Lower lobe of right lung (tissue), 2 donors: Measurements from ENCODE around the gene CD37. TPM values are rescaled to one million over a fixed set of nuclear protein-coding genes. Genes with fewer than 3 reads are reported as not detected.
"Not testable (repeated sequence)": the region's sequence is repeated elsewhere in the genome, so short reads cannot be mapped to it uniquely, and the experiment has no call there.

ENCODE experiments used
- ATAC-seq, 2 donors: fragments of 200-7000 bp; cut with Tn5 transposase; one replicate each; pipeline ENCODE4 v1.9.1; 2020 to 2022; ENCODE audit warnings: mild to moderate bottlenecking in 2 of 2, moderate library complexity in 2 of 2
- DNase-seq: peaks from one replicate; pipeline ENCODE4 v3.0.0-alpha.2; 2020
- H3K27ac ChIP-seq: fragments of 200-600 bp; one replicate; pipeline ENCODE4 v1.8.0; 2022
- H3K27me3 ChIP-seq: fragments of 200-600 bp; one replicate; pipeline ENCODE4 v1.8.0; 2022; ENCODE audit warnings: low read depth
- H3K36me3 ChIP-seq: fragments of 200-600 bp; one replicate; pipeline ENCODE4 v1.8.0; 2022; ENCODE audit warnings: mild to moderate bottlenecking
- H3K4me1 ChIP-seq: fragments of 200-600 bp; one replicate; pipeline ENCODE4 v1.8.0; 2022
- H3K4me3 ChIP-seq: fragments of 200-600 bp; one replicate; pipeline ENCODE4 v1.8.0; 2022; ENCODE audit warnings: mild to moderate bottlenecking
- H3K9me3 ChIP-seq: fragments of 200-600 bp; one replicate; pipeline ENCODE4 v1.8.0; 2022
- intact Hi-C: fragments of 100-400 bp; cut with DNase I; formaldehyde crosslinking; loops from one replicate; pipeline ENCODE4 v1.11.0; 2022
- long read RNA-seq: library from polyadenylated mRNA; unstranded; transcript quantifications from one replicate; pipeline ENCODE4 v2.0.0, GENCODE V29; 2021
- total RNA-seq: library from RNA; stranded (reverse); fragmentation: NEBNext Ultra II Directional; extraction: Animal tissue kit (Norgen Biotek cat#: 25700); gene quantifications from one replicate; pipeline ENCODE4 v1.2.1, GENCODE V29; 2021
- TF ChIP-seq, protein P1 (sequence below): fragments of 200-600 bp; IDR thresholded peaks from one replicate; pipeline ENCODE4 v1.8.0; 2022; ENCODE audit warnings: antibody characterized with exemption, mild to moderate bottlenecking
- donor health status: DM: no; HTN: yes; CAD: no; lungs with severe emphysema.

Gene CD37
- total RNA-seq = 175 TPM
- long read RNA-seq, transcript CD37-208 (8 exons, 1,121 nt) = minor isoform, 7 of 122 reads
- long read RNA-seq, transcript CD37-201 (8 exons, 1,265 nt) = major isoform, 76 of 122 reads
- long read RNA-seq, partial matches to known transcripts = 23 of 122 reads
- long read RNA-seq, other reads (novel, unspliced or antisense) = 12 of 122 reads

- intact Hi-C loops = no loop called here
- H3K36me3 ChIP-seq = peaks cover 6% of the 10 kb centered on the region
- H3K4me3 ChIP-seq = peak within 1 kb of the TSS; percentile 44
- no peak for ATAC-seq
- DNase-seq = peak; percentile 67
- TF ChIP-seq, protein P1, sequence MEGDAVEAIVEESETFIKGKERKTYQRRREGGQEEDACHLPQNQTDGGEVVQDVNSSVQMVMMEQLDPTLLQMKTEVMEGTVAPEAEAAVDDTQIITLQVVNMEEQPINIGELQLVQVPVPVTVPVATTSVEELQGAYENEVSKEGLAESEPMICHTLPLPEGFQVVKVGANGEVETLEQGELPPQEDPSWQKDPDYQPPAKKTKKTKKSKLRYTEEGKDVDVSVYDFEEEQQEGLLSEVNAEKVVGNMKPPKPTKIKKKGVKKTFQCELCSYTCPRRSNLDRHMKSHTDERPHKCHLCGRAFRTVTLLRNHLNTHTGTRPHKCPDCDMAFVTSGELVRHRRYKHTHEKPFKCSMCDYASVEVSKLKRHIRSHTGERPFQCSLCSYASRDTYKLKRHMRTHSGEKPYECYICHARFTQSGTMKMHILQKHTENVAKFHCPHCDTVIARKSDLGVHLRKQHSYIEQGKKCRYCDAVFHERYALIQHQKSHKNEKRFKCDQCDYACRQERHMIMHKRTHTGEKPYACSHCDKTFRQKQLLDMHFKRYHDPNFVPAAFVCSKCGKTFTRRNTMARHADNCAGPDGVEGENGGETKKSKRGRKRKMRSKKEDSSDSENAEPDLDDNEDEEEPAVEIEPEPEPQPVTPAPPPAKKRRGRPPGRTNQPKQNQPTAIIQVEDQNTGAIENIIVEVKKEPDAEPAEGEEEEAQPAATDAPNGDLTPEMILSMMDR = no peak
- peak within 1 kb of the TSS; percentile 77 for H3K27ac ChIP-seq
- peaks cover 38% of the 10 kb centered on the region for H3K4me1 ChIP-seq
- no peaks in the 10 kb centered on the region for H3K9me3 ChIP-seq
- H3K27me3 ChIP-seq = no peaks in the 10 kb centered on the region
Observed at GRCh38 chr19:49335071-49335783, at the start of gene CD37. CD37 (plus strand) TSS chr19:49335406; CDS start chr19:49335541, 135 bp downstream.

GRCh38 chr19:49287141-49287770 is 48.0 kb upstream of the CD37 start:
- TF ChIP-seq, protein P1 = no peak
- H3K9me3 ChIP-seq = no peaks in the 10 kb centered on the region
- intact Hi-C loops = no loop called here
- no peaks in the 10 kb centered on the region for H3K4me1 ChIP-seq
- DNase-seq (no peak), ATAC-seq (no peak)
- no peak overlapping the region for H3K4me3 ChIP-seq
- no peaks in the 10 kb centered on the region for H3K27me3 ChIP-seq
- no peak overlapping the region for H3K27ac ChIP-seq
- no peaks in the 10 kb centered on the region for H3K36me3 ChIP-seq

GRCh38 chr19:49288205-49288604 is 47.0 kb upstream of the CD37 start:
- H3K4me1 ChIP-seq, ATAC-seq, H3K27ac ChIP-seq, H3K36me3 ChIP-seq, H3K4me3 ChIP-seq, intact Hi-C loops, DNase-seq, H3K27me3 ChIP-seq, H3K9me3 ChIP-seq: not testable (repeated sequence)

DNA sequence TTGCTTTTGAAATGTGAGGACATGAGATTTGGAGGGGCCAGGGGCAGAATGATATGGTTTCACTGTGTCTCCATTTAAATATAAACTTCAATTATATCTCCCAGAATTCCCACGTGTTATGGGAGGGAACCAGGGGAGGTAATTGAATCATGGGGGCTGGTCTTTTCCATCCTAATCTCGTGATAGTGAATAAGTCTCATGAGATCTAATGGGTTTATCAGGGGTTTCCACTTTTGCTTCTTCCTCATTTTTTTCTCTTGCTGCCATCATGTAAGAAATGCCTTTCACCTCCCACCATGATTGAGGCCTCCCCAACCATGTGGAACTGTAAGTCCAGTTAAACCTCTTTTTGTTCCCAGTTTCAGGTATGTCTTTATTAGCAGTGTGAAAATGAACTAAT is 45.9 kb upstream of the CD37 start:
- intact Hi-C loops, ATAC-seq, H3K9me3 ChIP-seq: not testable (repeated sequence)

GRCh38 chr19:49290517-49290916 is 44.7 kb upstream of the CD37 start:
- intact Hi-C loops = no loop called here
- no peaks in the 10 kb centered on the region for H3K9me3 ChIP-seq
- H3K36me3 ChIP-seq = peaks cover 4% of the 10 kb centered on the region
- no peak overlapping the region for H3K4me3 ChIP-seq
- DNase-seq = no peak
- no peak overlapping the region for H3K27ac ChIP-seq
- H3K27me3 ChIP-seq = no peaks in the 10 kb centered on the region
- no peaks in the 10 kb centered on the region for H3K4me1 ChIP-seq
- TF ChIP-seq, protein P1 = no peak
- no peak for ATAC-seq

More for the DNA sequence above, 45.9 kb upstream of the CD37 start:
- not testable (repeated sequence) for DNase-seq, H3K27ac ChIP-seq, H3K4me1 ChIP-seq, H3K4me3 ChIP-seq, H3K36me3 ChIP-seq, H3K27me3 ChIP-seq

DNA sequence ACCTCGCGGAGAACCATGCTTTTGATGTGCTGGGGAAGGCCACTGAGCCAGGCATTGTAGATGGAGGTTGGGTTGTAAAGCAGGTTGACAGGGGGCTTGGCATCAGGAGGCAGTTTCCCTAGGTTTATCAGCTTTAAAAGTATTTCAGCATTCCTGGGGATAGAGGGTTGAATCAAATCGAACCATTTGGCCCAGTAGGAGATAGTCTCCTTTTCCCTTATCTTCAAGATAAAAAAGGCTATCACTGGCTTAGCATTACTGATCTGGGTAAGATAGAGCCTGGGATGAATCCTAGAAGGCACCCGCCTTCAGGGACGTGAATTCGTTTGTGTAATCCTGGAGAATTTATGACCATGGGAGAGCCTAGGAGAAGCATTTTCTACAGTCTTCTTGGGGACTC is 40.8 kb upstream of the CD37 start:
- ATAC-seq = no peak
- intact Hi-C loops = no loop called here

More for the DNA sequence above, 40.8 kb upstream of the CD37 start:
- Histone ChIP-seq H3K9me3 (no peaks in the 10 kb centered on the region), H3K27ac (no peak overlapping the region), H3K27me3 (no peaks in the 10 kb centered on the region), H3K36me3 (peaks cover 4% of the 10 kb centered on the region), H3K4me3 (no peak overlapping the region), H3K4me1 (no peaks in the 10 kb centered on the region)
- TF ChIP-seq, protein P1 = no peak
- DNase-seq = no peak
